Left ventricle myocardium inferior (tissue), 1 donor: ENCODE results near the gene CXCR4. TPM values are rescaled to one million over a fixed set of nuclear protein-coding genes. Genes with fewer than 3 reads are reported as not detected.
"Not testable (repeated sequence)": the region's sequence is repeated elsewhere in the genome, so short reads cannot be mapped to it uniquely, and the experiment has no call there.

Experiments
- DNase-seq: peaks from one replicate; pipeline ENCODE4 v3.0.0-alpha.2; 2020
- H3K27ac ChIP-seq: fragments of 200-600 bp; replicated peaks from 2 replicates; pipeline ENCODE4 v1.8.0; 2021
- H3K27me3 ChIP-seq: fragments of 200-600 bp; 2 replicates; pipeline ENCODE4 v1.8.0; 2021; ENCODE audit warnings: low read depth
- H3K36me3 ChIP-seq: fragments of 200-600 bp; 2 replicates; pipeline ENCODE4 v1.8.0; 2021
- H3K4me1 ChIP-seq: fragments of 200-600 bp; 2 replicates; pipeline ENCODE4 v1.8.0; 2021
- H3K4me3 ChIP-seq: fragments of 200-600 bp; 2 replicates; pipeline ENCODE4 v1.8.0; 2021; ENCODE audit warnings: mild to moderate bottlenecking, moderate library complexity
- H3K9me3 ChIP-seq: fragments of 200-600 bp; replicated peaks from 2 replicates; pipeline ENCODE4 v1.8.0; 2021
- CTCF ChIP-seq: fragments of 200-600 bp; IDR thresholded peaks from 2 replicates; pipeline ENCODE4 v1.8.0; 2021; ENCODE audit warnings: antibody characterized with exemption, mild to moderate bottlenecking, borderline replicate concordance
- intact Hi-C: fragments of 100-400 bp; cut with micrococcal nuclease; formaldehyde crosslinking; loops from one replicate; pipeline ENCODE4 v1.11.0; 2022
- total RNA-seq: library from RNA; stranded (reverse); fragmentation: NEBNext Ultra II Directional; extraction: Animal tissue kit (Norgen Biotek cat#: 25700); gene quantifications from one replicate; pipeline ENCODE4 v1.2.1, GENCODE V29; 2021
- donor health status: DM: no; HTN: yes; CAD: no; lungs with severe emphysema.

Gene CXCR4
- total RNA-seq, 1 donor from 2014 or later = 3.2 TPM

DNA sequence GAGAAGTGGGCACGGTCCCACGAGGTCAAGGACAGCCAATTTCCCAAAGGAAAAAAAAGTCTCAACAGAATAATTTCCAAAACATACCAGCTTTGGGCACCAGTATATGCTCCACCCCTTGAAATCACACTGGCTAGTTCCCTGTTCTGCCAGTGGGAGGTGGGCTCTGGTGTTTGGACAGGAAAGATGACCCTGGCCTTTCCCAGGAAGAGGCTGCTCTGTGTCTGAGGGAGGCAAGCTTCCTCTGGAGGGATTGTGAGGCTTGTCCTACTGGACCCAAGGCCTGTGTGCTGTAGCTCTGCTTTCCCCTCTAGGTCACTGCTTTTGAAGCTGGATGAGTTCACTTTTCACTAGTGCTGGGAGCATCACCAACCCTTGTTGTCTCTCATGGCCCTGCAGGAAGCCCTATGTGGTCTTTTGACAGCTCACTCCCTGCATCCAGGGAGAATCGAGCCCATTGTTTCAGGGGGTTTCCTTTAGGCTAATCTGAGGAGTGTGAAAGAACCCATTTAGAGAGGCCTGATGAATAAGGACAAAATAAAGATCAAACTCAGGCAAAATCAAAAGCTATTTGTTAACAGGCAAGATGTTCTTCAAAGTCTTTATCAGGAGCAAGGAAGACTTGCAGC, 36.3 kb downstream of the CXCR4 start:
- intact Hi-C loops = no loop called here
- Histone ChIP-seq H3K4me1 (no peaks in the 10 kb centered on the region), H3K4me3 (no peak overlapping the region), H3K36me3 (no peaks in the 10 kb centered on the region), H3K27ac (no peak overlapping the region), H3K9me3 (peaks cover 4% of the 10 kb centered on the region), H3K27me3 (no peaks in the 10 kb centered on the region)
- DNase-seq = no peak
- no peak for TF ChIP-seq CTCF

DNA sequence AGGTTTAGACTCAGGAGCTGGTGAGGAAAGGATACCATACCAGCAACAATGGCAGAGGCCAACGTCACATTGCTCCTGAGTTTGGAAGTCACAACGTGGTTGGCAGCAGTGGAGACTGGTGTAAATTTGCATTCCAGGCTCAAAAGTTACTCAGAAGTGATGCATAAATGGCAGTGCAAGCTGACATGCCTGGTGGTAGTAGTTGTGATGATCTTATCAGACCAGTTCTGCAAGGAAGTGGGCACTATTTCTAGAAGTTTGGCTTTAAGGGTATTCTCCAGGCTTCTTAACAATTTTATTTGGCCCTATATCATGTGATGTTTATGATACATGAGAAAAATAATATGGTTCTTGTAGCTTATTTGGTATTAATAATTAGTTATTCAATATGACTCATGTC, 37.8 kb downstream of the CXCR4 start:
- Histone ChIP-seq H3K4me1 (no peaks in the 10 kb centered on the region), H3K36me3 (no peaks in the 10 kb centered on the region), H3K4me3 (no peak overlapping the region), H3K27me3 (no peaks in the 10 kb centered on the region), H3K27ac (no peak overlapping the region), H3K9me3 (peaks cover 4% of the 10 kb centered on the region)
- no peak for DNase-seq
- TF ChIP-seq CTCF = no peak
- intact Hi-C loops = no loop called here

DNA sequence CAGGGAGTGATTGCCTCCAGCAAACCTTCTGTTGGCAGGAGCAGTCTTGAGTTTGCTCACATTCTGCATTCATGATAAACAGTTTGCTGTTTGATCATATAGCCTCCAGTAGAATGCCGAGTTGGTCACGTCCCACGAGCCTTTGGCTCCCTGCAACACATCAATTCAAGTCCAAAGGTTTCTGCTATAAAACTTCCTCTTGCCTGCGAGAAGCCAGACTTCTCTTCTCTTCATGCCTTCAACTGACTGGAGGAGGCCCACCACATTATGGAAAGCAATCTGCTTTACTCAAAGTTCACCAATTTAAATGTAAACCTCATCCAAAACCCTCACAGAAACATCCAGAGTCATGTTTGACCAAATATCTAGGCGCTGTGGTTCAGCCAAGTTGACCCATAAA, 40.8 kb downstream of the CXCR4 start:
- Histone ChIP-seq H3K4me3 (no peak overlapping the region), H3K27me3 (no peaks in the 10 kb centered on the region), H3K36me3 (no peaks in the 10 kb centered on the region), H3K4me1 (no peaks in the 10 kb centered on the region), H3K27ac (no peak overlapping the region), H3K9me3 (peaks cover 10% of the 10 kb centered on the region)
- intact Hi-C loops = no loop called here
- TF ChIP-seq CTCF = no peak
- DNase-seq = no peak

- Histone ChIP-seq H3K27me3 (no peaks in the 10 kb centered on the region), H3K9me3 (peaks cover 17% of the 10 kb centered on the region), H3K27ac (no peak overlapping the region), H3K36me3 (no peaks in the 10 kb centered on the region), H3K4me3 (no peak overlapping the region), H3K4me1 (no peaks in the 10 kb centered on the region)
- no peak for TF ChIP-seq CTCF
- intact Hi-C loops = no loop called here
- no peak for DNase-seq
These were observed 42.5 kb downstream of the CXCR4 start for GRCh38 chr2:136075476-136075875.

GRCh38 chr2:136072621-136073020, 45.3 kb downstream of the CXCR4 start:
- Histone ChIP-seq H3K4me3 (no peak overlapping the region), H3K9me3 (peaks cover 14% of the 10 kb centered on the region), H3K27ac (no peak overlapping the region), H3K4me1 (no peaks in the 10 kb centered on the region), H3K27me3 (no peaks in the 10 kb centered on the region), H3K36me3 (no peaks in the 10 kb centered on the region)
- no peak for TF ChIP-seq CTCF
- no peak for DNase-seq
- intact Hi-C loops = no loop called here

- H3K27me3 ChIP-seq, H3K4me3 ChIP-seq, H3K4me1 ChIP-seq, intact Hi-C loops, H3K27ac ChIP-seq, DNase-seq, H3K36me3 ChIP-seq: not testable (repeated sequence)
- H3K9me3 ChIP-seq = peaks cover 14% of the 10 kb centered on the region
These were observed 46.1 kb downstream of the CXCR4 start for GRCh38 chr2:136071887-136072286.
